HepG2 (cell line): Measurements from ENCODE around the gene PDYN. TPM values are rescaled to one million over a fixed set of nuclear protein-coding genes. Genes with fewer than 3 reads are reported as not detected.
A peak's percentile ranks its signal among the peaks of the same experiment; 100 is the strongest.

Experiments
- ADNP ChIP-seq: sonication (generic); formaldehyde crosslinking; IDR thresholded peaks from 2 replicates; pipeline ENCODE4 v1.4.0; 2020; ENCODE audit warnings: missing genetic modification reagents
- ARNTL ChIP-seq: sonication (generic); formaldehyde crosslinking; IDR thresholded peaks from 2 replicates; pipeline ENCODE4 v1.4.0; 2020; ENCODE audit warnings: mild to moderate bottlenecking, missing genetic modification reagents
- CEBPB ChIP-seq: IDR thresholded peaks from 2 replicates; pipeline ENCODE4 v1.6.1; 2011; ENCODE audit warnings: low read depth, low read length, improper control_type of control experiment, borderline replicate concordance
- DNMT1 ChIP-seq: sonication (generic); formaldehyde crosslinking; IDR thresholded peaks from 2 replicates; pipeline ENCODE4 v1.5.1; 2020; ENCODE audit warnings: mild to moderate bottlenecking, missing genetic modification reagents
- ERF ChIP-seq: IDR thresholded peaks from 2 replicates; pipeline ENCODE4 v1.6.1; 2018; ENCODE audit warnings: missing biosample characterization, missing genetic modification reagents
- ETV6 ChIP-seq: sonication (generic); formaldehyde crosslinking; conservative IDR thresholded peaks from 2 replicates; pipeline ENCODE4 v1.4.0; 2020; ENCODE audit warnings: missing genetic modification reagents
- FOXC1 ChIP-seq: sonication (generic); formaldehyde crosslinking; IDR thresholded peaks from 2 replicates; pipeline ENCODE4 v1.8.0; 2022; ENCODE audit warnings: mild to moderate bottlenecking, missing genetic modification reagents, borderline replicate concordance
- REST ChIP-seq, 2 experiments: IDR thresholded peaks; 2 replicates each; pipeline ENCODE4 v1.6.1; 2011 to 2012; ENCODE audit warnings: low read length in 2 of 2, borderline replicate concordance in 1 of 2, low read depth in 1 of 2, mild to moderate bottlenecking in 1 of 2, moderate library complexity in 1 of 2
- SALL1 ChIP-seq: sonication (generic); formaldehyde crosslinking; IDR thresholded peaks from 2 replicates; pipeline ENCODE4 v1.8.0; 2022; ENCODE audit warnings: mild to moderate bottlenecking, missing genetic modification reagents
- ZBTB21 ChIP-seq: sonication (generic); formaldehyde crosslinking; IDR thresholded peaks from 2 replicates; pipeline ENCODE4 v1.4.0; 2020; ENCODE audit warnings: missing genetic modification reagents
- ZFP1 ChIP-seq: IDR thresholded peaks from 2 replicates; pipeline ENCODE4 v1.6.1; 2016
- ZFP37 ChIP-seq: sonication (generic); formaldehyde crosslinking; IDR thresholded peaks from 2 replicates; pipeline ENCODE4 v1.4.0; 2020; ENCODE audit warnings: missing genetic modification reagents, borderline replicate concordance
- ZNF10 ChIP-seq: sonication (generic); formaldehyde crosslinking; IDR thresholded peaks from 2 replicates; pipeline ENCODE4 v1.4.0; 2020; ENCODE audit warnings: mild to moderate bottlenecking, low read depth, missing genetic modification reagents, borderline replicate concordance
- ZNF18 ChIP-seq: sonication (generic); formaldehyde crosslinking; IDR thresholded peaks from 2 replicates; pipeline ENCODE4 v1.8.0; 2022; ENCODE audit warnings: mild to moderate bottlenecking, missing genetic modification reagents; ENCODE audit not compliant: insufficient replicate concordance
- ZNF232 ChIP-seq: sonication (generic); formaldehyde crosslinking; IDR thresholded peaks from 2 replicates; pipeline ENCODE4 v1.4.0; 2020; ENCODE audit warnings: missing genetic modification reagents, borderline replicate concordance
- ZNF441 ChIP-seq: sonication (generic); formaldehyde crosslinking; IDR thresholded peaks from 2 replicates; pipeline ENCODE4 v1.7.0; 2021; ENCODE audit warnings: missing genetic modification reagents, borderline replicate concordance
- ZNF570 ChIP-seq: sonication (generic); formaldehyde crosslinking; IDR thresholded peaks from 2 replicates; pipeline ENCODE4 v1.4.0; 2020; ENCODE audit warnings: mild to moderate bottlenecking, missing genetic modification reagents, borderline replicate concordance
- ZNF639 ChIP-seq: conservative IDR thresholded peaks from 2 replicates; pipeline ENCODE4 v1.6.1; 2018; ENCODE audit warnings: missing genetic modification reagents
- ZNF782 ChIP-seq: sonication (generic); formaldehyde crosslinking; IDR thresholded peaks from 2 replicates; pipeline ENCODE4 v1.4.0; 2020; ENCODE audit warnings: missing genetic modification reagents, mild to moderate bottlenecking, borderline replicate concordance
- polyA plus RNA-seq, 8 experiments: library from polyadenylated mRNA; depleted of rRNA in 3 of 8; stranded (reverse) in 7 of 8; unstranded in 1 of 8; fragments of >200 nt; fragmentation: Illumina TruSeq in 4 of 8; extraction: Trizol in 4 of 8; gene quantifications; 2 replicates each; pipeline versions ENCODE4 v1.2.1 to v1.2.3, GENCODE V29; 2011 to 2016; ENCODE audit warnings: low read depth in 4 of 8, missing spikeins in 1 of 8, mixed read lengths in 1 of 8; ENCODE audit not compliant: insufficient read depth in 1 of 8
- total RNA-seq, 5 experiments: library from RNA; depleted of rRNA; stranded (reverse); fragments of >200 nt; fragmentation: Illumina TruSeq; extraction: Trizol; gene quantifications; 2 replicates each; pipeline ENCODE4 v1.2.3, GENCODE V29; 2016; ENCODE audit warnings: low read depth in 1 of 5
- TF ChIP-seq, protein P1 (sequence below): sonication (generic); formaldehyde crosslinking; IDR thresholded peaks from 2 replicates; pipeline ENCODE4 v1.9.0; 2022; ENCODE audit warnings: low read depth, missing genetic modification reagents

The PDYN gene
- total and polyA plus RNA-seq, 2 of the 13 experiments (the other 11 are each of a cell fraction or from before 2014, with no cell fraction given): not detected

DNA sequence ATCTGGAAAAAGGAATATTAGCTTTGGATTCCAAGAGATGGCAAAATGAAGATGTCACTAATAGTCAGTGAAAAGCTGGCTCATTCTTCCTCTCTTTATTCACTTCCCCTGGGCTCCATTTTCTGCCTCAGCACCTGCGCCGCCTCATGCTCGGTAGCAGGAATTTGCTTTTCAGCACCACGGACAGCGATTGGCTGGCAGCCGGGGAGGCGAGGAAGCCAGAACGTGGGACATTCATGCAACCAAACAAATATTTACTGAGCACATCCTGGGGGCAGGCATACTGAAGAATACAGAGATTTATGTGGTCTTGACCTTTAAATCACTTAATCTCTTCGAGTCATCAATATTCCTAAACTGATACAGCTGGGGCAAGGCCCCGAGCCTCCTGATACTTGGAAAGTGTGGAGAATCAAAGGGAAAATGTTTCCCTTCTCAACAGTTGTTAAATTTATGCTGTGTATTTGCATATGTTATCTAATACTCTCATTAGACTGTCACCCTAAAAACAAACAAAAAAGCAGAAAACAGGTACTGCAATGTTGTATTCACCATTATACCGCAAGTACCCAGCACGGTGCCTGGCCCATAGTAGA lies 12.1 kb upstream of the PDYN start (continued):
- peak; percentile 92 for TF ChIP-seq ARNTL (CRISPR knock-in tag)
- 0 out of 2 replicates have a peak, but pooled peaks have one; percentile 89 for TF ChIP-seq DNMT1 (CRISPR knock-in tag)
- TF ChIP-seq ZNF18: peak; percentile 92
- peak; percentile 87; the same call in 1 of the 2 replicates for TF ChIP-seq ZNF570 (CRISPR knock-in tag)
- TF ChIP-seq ZBTB21: peak; percentile 84; the same call in 1 of the 2 replicates
- TF ChIP-seq ZNF782: peak; percentile 93; the same call in 1 of the 2 replicates
- peak; percentile 98 for TF ChIP-seq ZNF441 (CRISPR knock-in tag)
- TF ChIP-seq ZFP1: peak; percentile 76; the same call in 1 of the 2 replicates
- TF ChIP-seq, protein P1, sequence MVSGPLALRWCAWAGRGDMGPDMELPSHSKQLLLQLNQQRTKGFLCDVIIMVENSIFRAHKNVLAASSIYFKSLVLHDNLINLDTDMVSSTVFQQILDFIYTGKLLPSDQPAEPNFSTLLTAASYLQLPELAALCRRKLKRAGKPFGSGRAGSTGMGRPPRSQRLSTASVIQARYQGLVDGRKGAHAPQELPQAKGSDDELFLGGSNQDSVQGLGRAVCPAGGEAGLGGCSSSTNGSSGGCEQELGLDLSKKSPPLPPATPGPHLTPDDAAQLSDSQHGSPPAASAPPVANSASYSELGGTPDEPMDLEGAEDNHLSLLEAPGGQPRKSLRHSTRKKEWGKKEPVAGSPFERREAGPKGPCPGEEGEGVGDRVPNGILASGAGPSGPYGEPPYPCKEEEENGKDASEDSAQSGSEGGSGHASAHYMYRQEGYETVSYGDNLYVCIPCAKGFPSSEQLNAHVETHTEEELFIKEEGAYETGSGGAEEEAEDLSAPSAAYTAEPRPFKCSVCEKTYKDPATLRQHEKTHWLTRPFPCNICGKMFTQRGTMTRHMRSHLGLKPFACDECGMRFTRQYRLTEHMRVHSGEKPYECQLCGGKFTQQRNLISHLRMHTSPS (CRISPR knock-in tag): peak; percentile 62; the same call in 1 of the 2 replicates
- TF ChIP-seq ZNF232 (CRISPR knock-in tag): peak; percentile 99
- peak; percentile 97; the same call in 1 of the 2 replicates for TF ChIP-seq FOXC1 (CRISPR knock-in tag)
- no peak for TF ChIP-seq ZNF10
- TF ChIP-seq ERF (CRISPR knock-in tag): peak; percentile 100
- TF ChIP-seq ZNF639: peak; percentile 91
- peak in 1 of 2 experiments; percentile 99 for TF ChIP-seq REST (IDR thresholded peaks at IDR 0.05; ENCODE audit: borderline replicate concordance in 1 of 2, low read depth in 1 of 2, low read length in 2 of 2)
- TF ChIP-seq ZFP37: peak; percentile 99
- TF ChIP-seq ETV6 (CRISPR knock-in tag): peak; percentile 98; the same call in 1 of the 2 replicates
- peak; percentile 100 for TF ChIP-seq SALL1 (CRISPR knock-in tag)
- TF ChIP-seq CEBPB: no peak
- TF ChIP-seq ADNP (CRISPR knock-in tag): no peak
